HG03565 (cell line): ENCODE measurements around the gene MMP24.
"Not testable (repeated sequence)": the region's sequence is repeated elsewhere in the genome, so short reads cannot be mapped to it uniquely, and the experiment has no call there.

Source experiments
- ATAC-seq: cut with Tn5 transposase; IDR thresholded peaks from one replicate; pipeline ENCODE4 v1.9.1; 2021; ENCODE audit warnings: mild to moderate bottlenecking, moderate library complexity; ENCODE audit not compliant: unreplicated experiment

MMP24 gene

GRCh38 chr20:35305682-35306556 lies 79.4 kb downstream of the MMP24 start:
- ATAC-seq: no peak

GRCh38 chr20:35306931-35307517 lies 80.5 kb downstream of the MMP24 start:
- no peak for ATAC-seq

- no peak for ATAC-seq
Measured at GRCh38 chr20:35307666-35308653, 81.5 kb downstream of the MMP24 start.

- no peak for ATAC-seq
Measured at GRCh38 chr20:35311409-35311808, 84.9 kb downstream of the MMP24 start.

- ATAC-seq: no peak
Measured at GRCh38 chr20:35311822-35312221, 85.3 kb downstream of the MMP24 start.

GRCh38 chr20:35312318-35312717 lies 85.8 kb downstream of the MMP24 start:
- no peak for ATAC-seq

- ATAC-seq: no peak
Measured at GRCh38 chr20:35314816-35315631, 88.5 kb downstream of the MMP24 start.

- not testable (repeated sequence) for ATAC-seq
Measured at GRCh38 chr20:35315632-35316020, 89.1 kb downstream of the MMP24 start.

- ATAC-seq: no peak
Measured at GRCh38 chr20:35316086-35316485, 89.6 kb downstream of the MMP24 start.

GRCh38 chr20:35317416-35318210 lies 91.1 kb downstream of the MMP24 start:
- no peak for ATAC-seq

- ATAC-seq: no peak
Measured at GRCh38 chr20:35318502-35319157, 92.1 kb downstream of the MMP24 start.

- ATAC-seq: no peak
Measured at GRCh38 chr20:35319192-35319870, 92.8 kb downstream of the MMP24 start.

GRCh38 chr20:35319871-35320197 lies 93.3 kb downstream of the MMP24 start:
- ATAC-seq: no peak

GRCh38 chr20:35320396-35321126 lies 94.1 kb downstream of the MMP24 start:
- no peak for ATAC-seq

- no peak for ATAC-seq
Measured at GRCh38 chr20:35325401-35325800, 98.9 kb downstream of the MMP24 start.

- no peak for ATAC-seq
Measured at GRCh38 chr20:35326021-35326739, 99.7 kb downstream of the MMP24 start.
